Osteoblast (primary cell): ENCODE data around the gene KRTCAP2. TPM values are rescaled to one million over a fixed set of nuclear protein-coding genes. Genes with fewer than 3 reads are reported as not detected.
"Not testable (repeated sequence)": the region's sequence is repeated elsewhere in the genome, so short reads cannot be mapped to it uniquely, and the experiment has no call there.

Experiments used
- DNase-seq: peaks from one replicate; pipeline ENCODE4 v3.0.0; 2011; ENCODE audit warnings: low spot score, mixed read lengths; ENCODE audit not compliant: insufficient read length; ENCODE audit errors: missing footprints
- H2AFZ ChIP-seq: 2 replicates; pipeline ENCODE4 v1.6.0; 2011; ENCODE audit warnings: mild to moderate bottlenecking, low read length
- H3K27ac ChIP-seq: 2 replicates; pipeline ENCODE4 v1.5.1; 2011; ENCODE audit warnings: mild to moderate bottlenecking, low read depth, low read length, moderate library complexity
- H3K27me3 ChIP-seq: 2 replicates; pipeline ENCODE4 v1.6.0; 2012; ENCODE audit warnings: mild to moderate bottlenecking, control low read depth, inconsistent platforms, low read length, moderate library complexity; ENCODE audit not compliant: insufficient read depth
- H3K36me3 ChIP-seq: 2 replicates; pipeline ENCODE4 v1.5.1; 2011; ENCODE audit warnings: mild to moderate bottlenecking, low read length, control low read depth, moderate library complexity; ENCODE audit not compliant: insufficient read depth
- H3K4me1 ChIP-seq: 2 replicates; pipeline ENCODE4 v1.5.1; 2011; ENCODE audit warnings: mild to moderate bottlenecking, low read length, control low read depth, moderate library complexity; ENCODE audit not compliant: insufficient read depth
- H3K4me2 ChIP-seq: 2 replicates; pipeline ENCODE4 v1.6.0; 2011; ENCODE audit warnings: mild to moderate bottlenecking, low read length; ENCODE audit not compliant: insufficient read depth
- H3K4me3 ChIP-seq: fragments of 200-600 bp; sonication (generic); 3 replicates; pipeline ENCODE4 v1.5.1; 2012; ENCODE audit warnings: mild to moderate bottlenecking, low read length, inconsistent platforms; ENCODE audit not compliant: insufficient read depth
- H3K79me2 ChIP-seq: 2 replicates; pipeline ENCODE4 v1.6.0; 2012; ENCODE audit warnings: mild to moderate bottlenecking, low read length, control low read depth, inconsistent platforms; ENCODE audit not compliant: insufficient read depth
- H3K9me3 ChIP-seq: 2 replicates; pipeline ENCODE4 v1.5.1; 2011; ENCODE audit warnings: low read depth, low read length, control low read depth
- H4K20me1 ChIP-seq: 2 replicates; pipeline ENCODE4 v1.6.0; 2012; ENCODE audit warnings: mild to moderate bottlenecking, low read length, control low read depth; ENCODE audit not compliant: insufficient read depth
- total RNA-seq: library from RNA; depleted of rRNA; stranded (reverse); fragments of >200 nt; gene quantifications from 2 replicates; pipeline ENCODE4 v1.2.3, GENCODE V29; 2012
- TF ChIP-seq, protein P1 (sequence below): IDR thresholded peaks from 2 replicates; pipeline ENCODE4 v1.5.1; 2011; ENCODE audit warnings: mild to moderate bottlenecking, low read depth, low read length, moderate library complexity; ENCODE audit errors: extremely low read depth

Gene KRTCAP2
- total RNA-seq, 1 donor: 117 TPM

DNA sequence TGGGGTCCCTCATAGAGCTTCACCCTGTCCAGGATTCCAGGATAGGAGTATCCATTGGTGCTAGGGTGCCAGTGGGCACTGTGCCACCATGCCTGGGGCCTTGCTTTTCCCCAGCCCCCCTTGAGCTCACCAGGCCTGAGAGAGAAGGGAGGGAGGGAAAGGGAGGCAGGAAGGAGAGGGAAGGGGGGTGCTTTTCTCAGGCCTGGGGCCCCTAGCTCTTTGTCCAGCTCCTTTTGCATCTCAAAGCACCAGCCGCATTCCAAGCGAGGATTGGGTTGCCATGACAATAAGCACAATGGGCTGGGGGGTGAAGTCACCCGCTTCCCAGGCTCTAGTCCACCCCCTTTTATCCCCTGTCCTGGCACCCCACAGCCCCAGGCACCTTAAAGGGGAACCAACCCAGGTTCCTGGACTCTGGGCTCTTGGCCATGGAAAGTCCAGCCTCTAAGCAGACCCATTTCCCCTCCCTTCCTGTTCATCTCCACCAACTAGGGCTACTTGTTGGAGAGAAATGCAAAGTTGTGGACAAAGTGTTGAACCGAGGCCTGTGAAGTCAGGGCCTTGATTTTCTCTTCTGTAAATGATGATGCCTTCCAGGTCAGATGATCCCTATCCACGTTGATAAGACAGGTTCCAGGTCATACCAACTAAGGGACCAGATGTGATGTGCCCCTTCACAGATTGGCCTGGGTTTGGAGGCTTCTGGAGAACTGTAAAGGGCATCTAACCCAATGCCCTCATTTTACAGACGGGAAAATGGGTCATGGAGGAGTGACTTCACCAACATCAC is 23.2 kb upstream of the KRTCAP2 start:
- DNase-seq: peak; percentile 61
- Histone ChIP-seq H3K36me3 (peaks cover 22% of the 10 kb centered on the region), H2AFZ (no peak overlapping the region), H3K4me2 (peak overlapping the region; percentile 93), H3K9me3 (no peaks in the 10 kb centered on the region), H3K27ac (peak overlapping the region; percentile 13), H3K4me1 (peaks cover 22% of the 10 kb centered on the region), H3K4me3 (no peak overlapping the region), H4K20me1 (no peaks in the 10 kb centered on the region), H3K27me3 (no peaks in the 10 kb centered on the region), H3K79me2 (peaks cover 14% of the 10 kb centered on the region)
- TF ChIP-seq, protein P1, sequence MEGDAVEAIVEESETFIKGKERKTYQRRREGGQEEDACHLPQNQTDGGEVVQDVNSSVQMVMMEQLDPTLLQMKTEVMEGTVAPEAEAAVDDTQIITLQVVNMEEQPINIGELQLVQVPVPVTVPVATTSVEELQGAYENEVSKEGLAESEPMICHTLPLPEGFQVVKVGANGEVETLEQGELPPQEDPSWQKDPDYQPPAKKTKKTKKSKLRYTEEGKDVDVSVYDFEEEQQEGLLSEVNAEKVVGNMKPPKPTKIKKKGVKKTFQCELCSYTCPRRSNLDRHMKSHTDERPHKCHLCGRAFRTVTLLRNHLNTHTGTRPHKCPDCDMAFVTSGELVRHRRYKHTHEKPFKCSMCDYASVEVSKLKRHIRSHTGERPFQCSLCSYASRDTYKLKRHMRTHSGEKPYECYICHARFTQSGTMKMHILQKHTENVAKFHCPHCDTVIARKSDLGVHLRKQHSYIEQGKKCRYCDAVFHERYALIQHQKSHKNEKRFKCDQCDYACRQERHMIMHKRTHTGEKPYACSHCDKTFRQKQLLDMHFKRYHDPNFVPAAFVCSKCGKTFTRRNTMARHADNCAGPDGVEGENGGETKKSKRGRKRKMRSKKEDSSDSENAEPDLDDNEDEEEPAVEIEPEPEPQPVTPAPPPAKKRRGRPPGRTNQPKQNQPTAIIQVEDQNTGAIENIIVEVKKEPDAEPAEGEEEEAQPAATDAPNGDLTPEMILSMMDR: no peak

DNA sequence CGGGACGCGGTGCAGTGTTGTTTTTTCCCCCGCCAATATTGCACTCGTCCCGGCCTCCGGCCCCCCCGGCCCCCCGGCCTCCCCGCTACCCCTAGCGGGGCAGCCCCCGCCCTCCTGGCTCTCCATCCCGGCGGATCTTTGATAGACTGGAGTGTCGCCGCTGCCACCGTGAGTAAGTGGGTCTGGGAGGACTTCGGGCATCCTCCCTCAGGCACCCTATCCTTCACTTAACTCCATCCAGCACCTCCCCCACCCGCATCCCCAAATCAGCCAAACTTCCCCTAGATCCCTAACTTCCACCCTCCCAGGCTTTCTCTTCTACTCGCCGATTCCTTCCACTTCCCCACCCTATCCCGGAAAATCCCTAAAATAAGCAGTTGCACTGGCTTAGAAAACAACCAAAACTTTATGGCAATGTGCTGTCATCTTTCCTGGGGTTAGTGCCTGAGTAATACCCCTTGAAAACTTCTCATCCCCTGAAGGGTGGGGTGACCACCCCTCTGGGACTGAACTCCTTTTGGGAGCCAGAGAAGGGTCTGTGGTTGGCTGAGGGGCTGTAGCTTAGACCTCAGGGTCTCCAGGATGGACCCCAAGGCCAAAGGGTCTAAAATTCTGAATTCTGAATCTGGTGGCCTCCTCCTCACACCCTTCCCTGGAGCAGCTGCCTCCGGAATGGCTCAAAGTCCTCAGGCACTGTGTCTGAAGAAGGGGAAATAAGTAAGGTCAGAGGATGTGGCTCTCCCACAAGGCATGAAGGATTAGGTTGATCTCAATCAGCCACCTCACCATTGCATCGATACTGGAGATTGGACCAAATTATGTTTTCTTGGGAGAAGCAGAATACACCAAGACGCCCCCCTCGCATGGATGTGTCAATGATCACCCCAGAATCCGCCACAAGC is 22.3 kb upstream of the KRTCAP2 start:
- H3K36me3 ChIP-seq: peaks cover 18% of the 10 kb centered on the region
- no peaks in the 10 kb centered on the region for H3K27me3 ChIP-seq
- no peaks in the 10 kb centered on the region for H4K20me1 ChIP-seq
- peaks cover 14% of the 10 kb centered on the region for H3K79me2 ChIP-seq
- H3K4me3 ChIP-seq: peak overlapping the region; percentile 67
- TF ChIP-seq, protein P1: no peak
- no peak overlapping the region for H2AFZ ChIP-seq
- peak; percentile 93 for DNase-seq
- H3K4me1 ChIP-seq: peaks cover 22% of the 10 kb centered on the region
- peak overlapping the region; percentile 13 for H3K27ac ChIP-seq
- peak overlapping the region; percentile 93 for H3K4me2 ChIP-seq
- no peaks in the 10 kb centered on the region for H3K9me3 ChIP-seq

DNA sequence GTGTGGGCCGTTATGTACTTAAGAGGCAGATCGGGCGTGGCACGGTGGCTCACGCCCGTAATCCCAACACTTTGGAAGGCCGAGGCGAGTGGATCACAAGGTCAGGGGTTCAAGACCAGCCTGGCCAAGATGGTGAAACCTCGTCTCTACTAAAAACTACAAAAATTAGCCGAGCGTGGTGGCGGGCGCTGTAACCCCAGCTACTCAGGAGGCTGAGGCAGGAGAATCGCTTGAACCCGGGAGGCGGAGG is 20.8 kb upstream of the KRTCAP2 start:
- not testable (repeated sequence) for H4K20me1 ChIP-seq, H3K27me3 ChIP-seq
- peak overlapping the region; percentile 97 for H2AFZ ChIP-seq

DNA sequence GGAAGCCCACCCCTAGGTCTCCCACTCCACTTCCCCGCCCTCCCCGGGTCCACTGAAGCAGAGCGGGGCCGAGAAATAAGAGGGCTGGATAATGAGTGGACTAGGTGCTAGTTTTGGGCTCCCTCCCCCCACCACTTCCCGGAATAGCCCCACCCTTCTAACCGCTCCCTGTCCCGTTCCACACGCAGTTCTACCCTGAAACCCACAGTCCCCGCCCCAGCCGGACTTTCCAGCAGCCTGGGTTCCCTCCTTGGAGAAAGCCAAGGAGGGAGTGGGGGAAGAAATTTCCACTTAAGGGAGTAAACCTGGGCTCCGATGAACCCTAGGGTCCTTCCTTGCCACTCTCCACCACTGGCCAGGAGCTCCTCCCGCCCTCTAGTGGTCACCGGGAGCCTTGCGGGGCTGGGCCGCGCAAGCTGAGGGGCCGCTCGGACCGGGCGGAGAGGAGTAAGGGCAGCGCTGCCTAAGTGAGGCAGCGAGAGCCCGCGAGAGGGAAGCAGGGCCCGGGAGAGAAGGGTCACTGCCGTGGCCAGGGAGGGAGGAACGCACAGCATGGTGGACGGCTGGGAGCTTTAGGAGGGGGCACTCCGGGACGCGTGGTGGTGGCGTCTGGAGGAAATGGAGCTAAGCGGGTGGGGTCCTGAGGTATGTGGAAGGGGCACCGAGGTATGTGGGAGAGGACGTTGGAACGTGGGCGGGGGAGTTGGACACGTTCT is 20.3 kb upstream of the KRTCAP2 start:
- H4K20me1 ChIP-seq: no peaks in the 10 kb centered on the region
- no peaks in the 10 kb centered on the region for H3K9me3 ChIP-seq
- H2AFZ ChIP-seq: peak overlapping the region; percentile 97
- H3K27ac ChIP-seq: peak overlapping the region; percentile 92
- DNase-seq: peak; percentile 100
- H3K4me1 ChIP-seq: peaks cover 22% of the 10 kb centered on the region
- peak overlapping the region; percentile 67 for H3K4me3 ChIP-seq
- TF ChIP-seq, protein P1: peak; percentile 98
- peak overlapping the region; percentile 93 for H3K4me2 ChIP-seq
- peaks cover 12% of the 10 kb centered on the region for H3K36me3 ChIP-seq
- no peaks in the 10 kb centered on the region for H3K27me3 ChIP-seq
- H3K79me2 ChIP-seq: peaks cover 14% of the 10 kb centered on the region

More for the DNA sequence above, 20.8 kb upstream of the KRTCAP2 start:
- not testable (repeated sequence) for DNase-seq, H3K9me3 ChIP-seq
- Histone ChIP-seq H3K36me3 (peaks cover 15% of the 10 kb centered on the region), H3K4me3 (peak overlapping the region; percentile 67), H3K27ac (peak overlapping the region; percentile 92), H3K4me2 (peak overlapping the region; percentile 93), H3K79me2 (peaks cover 14% of the 10 kb centered on the region), H3K4me1 (peaks cover 22% of the 10 kb centered on the region)
